Endodermal cell (in vitro differentiated cells): ENCODE data around the gene SPINT1. TPM values are rescaled to one million over a fixed set of nuclear protein-coding genes. Genes with fewer than 3 reads are reported as not detected.

ENCODE experiments used
- DNase-seq: peaks from one replicate; pipeline ENCODE4 v3.0.0-alpha.2; 2017
- H3K27ac ChIP-seq: 2 replicates; pipeline ENCODE4 v1.5.1; 2013; ENCODE audit warnings: mild to moderate bottlenecking, low read depth, low read length, moderate library complexity
- H3K27me3 ChIP-seq: 2 replicates; pipeline ENCODE4 v1.6.1; 2013; ENCODE audit warnings: mild to moderate bottlenecking, low read length, moderate library complexity; ENCODE audit not compliant: insufficient read depth, control insufficient read depth, poor library complexity, severe bottlenecking
- H3K36me3 ChIP-seq: 2 replicates; pipeline ENCODE4 v1.7.0; 2013; ENCODE audit warnings: mild to moderate bottlenecking, low read length, moderate library complexity; ENCODE audit not compliant: control insufficient read depth, insufficient read depth
- H3K4me1 ChIP-seq: one replicate; pipeline ENCODE4 v1.7.0; 2013; ENCODE audit warnings: low read length; ENCODE audit not compliant: control insufficient read depth, insufficient read depth
- H3K4me3 ChIP-seq: 2 replicates; pipeline ENCODE4 v1.5.1; 2013; ENCODE audit warnings: mild to moderate bottlenecking, low read length, moderate library complexity
- H3K9ac ChIP-seq: 2 replicates; pipeline ENCODE4 v1.6.1; 2013; ENCODE audit warnings: mild to moderate bottlenecking, low read length, moderate library complexity; ENCODE audit not compliant: poor library complexity, severe bottlenecking; ENCODE audit errors: extremely low read depth
- H3K9me3 ChIP-seq: 2 replicates; pipeline ENCODE4 v1.6.1; 2013; ENCODE audit warnings: mild to moderate bottlenecking, low read length, moderate library complexity; ENCODE audit not compliant: control insufficient read depth
- H3K27ac Mint-ChIP-seq: 2 replicates; pipeline ENCODE4 v1.8.0; 2020; ENCODE audit warnings: mixed read lengths
- H3K27me3 Mint-ChIP-seq: 2 replicates; pipeline ENCODE4 v1.8.0; 2021; ENCODE audit warnings: mild to moderate bottlenecking, mixed read lengths; ENCODE audit not compliant: insufficient read depth
- H3K36me3 Mint-ChIP-seq: 2 replicates; pipeline ENCODE4 v1.8.0; 2020; ENCODE audit warnings: low read depth, mixed read lengths
- H3K4me1 Mint-ChIP-seq: 2 replicates; pipeline ENCODE4 v1.8.0; 2020; ENCODE audit warnings: mixed read lengths
- H3K4me3 Mint-ChIP-seq: 2 replicates; pipeline ENCODE4 v1.8.0; 2020; ENCODE audit warnings: mild to moderate bottlenecking, moderate library complexity, mixed read lengths
- H3K9me3 Mint-ChIP-seq: 2 replicates; pipeline ENCODE4 v1.8.0; 2020; ENCODE audit warnings: mild to moderate bottlenecking, mixed read lengths
- WGBS, 2 experiments: methylation state at CpG; one replicate each; pipeline versions ENCODE4 v1.1.5 to v1.1.7; 2013; ENCODE audit warnings: missing lambda C conversion rate in 2 of 2, mixed read lengths in 1 of 2; ENCODE audit not compliant: insufficient coverage in 1 of 2, insufficient read length in 1 of 2; 5-methylcytosine and 5-hydroxymethylcytosine counted together
- total RNA-seq, 2 donors: library from RNA; stranded (reverse); fragmentation: NEBNext Ultra II Directional in 1 of 2; extraction: Animal tissue kit (Norgen Biotek cat#: 25700) in 1 of 2; gene quantifications; 2 replicates in 1 of 2; 3 replicates in 1 of 2; pipeline ENCODE4 v1.2.1, GENCODE V29; 2021
- TF ChIP-seq, protein P1 (sequence below): fragments of 200-600 bp; sonication (generic); conservative IDR thresholded peaks from 2 replicates; pipeline ENCODE4 v1.5.0; 2021; ENCODE audit warnings: antibody characterized with exemption, mild to moderate bottlenecking

Gene SPINT1
- total RNA-seq, 2 donors from 2014 or later: 129 to 141 TPM

DNA sequence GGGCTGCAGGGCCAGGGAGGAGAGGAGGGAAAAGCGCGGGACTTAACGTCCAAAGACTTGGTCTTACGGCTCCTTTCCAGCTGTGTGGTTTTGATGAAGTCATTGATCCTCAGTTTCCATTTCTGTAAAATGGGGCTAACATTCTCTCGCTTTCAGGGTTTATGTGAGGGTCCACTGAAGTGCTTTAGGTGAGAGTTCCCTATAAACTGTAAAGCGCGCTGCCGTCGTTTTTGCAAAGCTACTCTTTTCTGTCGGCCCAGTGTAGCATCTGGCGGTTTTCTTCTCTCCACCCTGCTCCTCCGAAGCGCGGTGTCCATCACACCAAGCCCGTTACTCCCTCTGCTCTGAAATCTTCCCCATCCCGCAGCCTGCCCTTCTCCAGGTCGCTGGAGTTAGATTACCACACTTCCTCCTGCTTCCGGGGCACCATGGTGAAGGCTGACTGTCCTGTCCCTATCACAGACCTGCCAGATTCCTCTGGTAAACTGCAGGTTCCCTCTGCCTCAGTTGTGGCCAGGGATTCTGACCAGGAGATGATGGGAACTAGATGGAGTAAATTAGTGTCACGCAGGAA lies 35.9 kb upstream of the SPINT1 start:
- Histone ChIP-seq H3K4me1 (no peaks in the 10 kb centered on the region), H3K27ac (no peak overlapping the region)
- peaks cover 10% of the 10 kb centered on the region for H3K4me1 Mint-ChIP-seq

DNA sequence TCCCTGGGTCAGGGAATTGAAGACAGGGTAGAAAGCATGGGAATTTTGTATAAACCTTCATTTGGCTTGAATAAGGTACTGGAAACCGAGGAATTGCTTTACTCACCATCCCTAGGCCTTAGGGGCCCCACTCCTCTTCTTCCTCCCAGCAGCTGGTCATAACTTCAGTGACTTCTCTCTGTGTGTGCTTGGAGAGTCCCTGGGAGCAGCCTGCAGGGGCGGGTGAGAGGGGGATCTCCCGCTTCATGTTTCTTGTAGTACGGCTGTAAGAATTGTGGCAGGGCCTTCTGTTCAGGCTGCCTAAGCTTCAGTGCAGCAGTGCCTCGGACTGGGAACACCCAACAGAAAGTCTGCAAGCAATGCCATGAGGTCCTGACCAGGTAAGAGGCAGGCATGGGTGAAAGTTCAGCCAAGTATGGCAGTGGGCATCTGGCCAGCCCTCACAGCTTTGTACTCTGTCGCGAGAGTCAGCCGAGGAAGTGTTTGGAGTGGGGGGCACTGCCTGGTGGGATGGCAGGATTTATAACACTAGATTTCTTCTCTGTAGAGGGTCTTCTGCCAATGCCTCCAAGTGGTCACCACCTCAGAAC lies 34.9 kb upstream of the SPINT1 start:
- Mint-ChIP-seq H3K9me3 (no peaks in the 10 kb centered on the region), H3K27me3 (no peaks in the 10 kb centered on the region), H3K4me1 (peaks cover 10% of the 10 kb centered on the region), H3K4me3 (peak overlapping the region; percentile 92), H3K27ac (no peak overlapping the region), H3K36me3 (peaks cover 13% of the 10 kb centered on the region)
- Histone ChIP-seq H3K4me1 (no peaks in the 10 kb centered on the region), H3K27ac (no peak overlapping the region), H3K36me3 (no peaks in the 10 kb centered on the region), H3K4me3 (no peak overlapping the region), H3K9me3 (no peaks in the 10 kb centered on the region), H3K9ac (no peak overlapping the region), H3K27me3 (no peaks in the 10 kb centered on the region)
- no peak for DNase-seq
- TF ChIP-seq, protein P1, sequence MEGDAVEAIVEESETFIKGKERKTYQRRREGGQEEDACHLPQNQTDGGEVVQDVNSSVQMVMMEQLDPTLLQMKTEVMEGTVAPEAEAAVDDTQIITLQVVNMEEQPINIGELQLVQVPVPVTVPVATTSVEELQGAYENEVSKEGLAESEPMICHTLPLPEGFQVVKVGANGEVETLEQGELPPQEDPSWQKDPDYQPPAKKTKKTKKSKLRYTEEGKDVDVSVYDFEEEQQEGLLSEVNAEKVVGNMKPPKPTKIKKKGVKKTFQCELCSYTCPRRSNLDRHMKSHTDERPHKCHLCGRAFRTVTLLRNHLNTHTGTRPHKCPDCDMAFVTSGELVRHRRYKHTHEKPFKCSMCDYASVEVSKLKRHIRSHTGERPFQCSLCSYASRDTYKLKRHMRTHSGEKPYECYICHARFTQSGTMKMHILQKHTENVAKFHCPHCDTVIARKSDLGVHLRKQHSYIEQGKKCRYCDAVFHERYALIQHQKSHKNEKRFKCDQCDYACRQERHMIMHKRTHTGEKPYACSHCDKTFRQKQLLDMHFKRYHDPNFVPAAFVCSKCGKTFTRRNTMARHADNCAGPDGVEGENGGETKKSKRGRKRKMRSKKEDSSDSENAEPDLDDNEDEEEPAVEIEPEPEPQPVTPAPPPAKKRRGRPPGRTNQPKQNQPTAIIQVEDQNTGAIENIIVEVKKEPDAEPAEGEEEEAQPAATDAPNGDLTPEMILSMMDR: no peak
- 86 to 93% methylated on average over 3 to 8 of the region's 8 CpGs for WGBS, 2 experiments

More for the DNA sequence above, 35.9 kb upstream of the SPINT1 start:
- Mint-ChIP-seq H3K36me3 (peaks cover 9% of the 10 kb centered on the region), H3K9me3 (no peaks in the 10 kb centered on the region), H3K27me3 (no peaks in the 10 kb centered on the region), H3K4me3 (peak overlapping the region; percentile 92), H3K27ac (peak overlapping the region; percentile 84)
- H3K4me3 ChIP-seq: peak overlapping the region; percentile 99
- H3K9me3 ChIP-seq: no peaks in the 10 kb centered on the region
- DNase-seq: no peak
- peak overlapping the region; percentile 48 for H3K9ac ChIP-seq
- TF ChIP-seq, protein P1: no peak
- no peaks in the 10 kb centered on the region for H3K36me3 ChIP-seq
- H3K27me3 ChIP-seq: no peaks in the 10 kb centered on the region
- 59 to 64% methylated on average over 14 to 19 of the region's 19 CpGs for WGBS, 2 experiments

DNA sequence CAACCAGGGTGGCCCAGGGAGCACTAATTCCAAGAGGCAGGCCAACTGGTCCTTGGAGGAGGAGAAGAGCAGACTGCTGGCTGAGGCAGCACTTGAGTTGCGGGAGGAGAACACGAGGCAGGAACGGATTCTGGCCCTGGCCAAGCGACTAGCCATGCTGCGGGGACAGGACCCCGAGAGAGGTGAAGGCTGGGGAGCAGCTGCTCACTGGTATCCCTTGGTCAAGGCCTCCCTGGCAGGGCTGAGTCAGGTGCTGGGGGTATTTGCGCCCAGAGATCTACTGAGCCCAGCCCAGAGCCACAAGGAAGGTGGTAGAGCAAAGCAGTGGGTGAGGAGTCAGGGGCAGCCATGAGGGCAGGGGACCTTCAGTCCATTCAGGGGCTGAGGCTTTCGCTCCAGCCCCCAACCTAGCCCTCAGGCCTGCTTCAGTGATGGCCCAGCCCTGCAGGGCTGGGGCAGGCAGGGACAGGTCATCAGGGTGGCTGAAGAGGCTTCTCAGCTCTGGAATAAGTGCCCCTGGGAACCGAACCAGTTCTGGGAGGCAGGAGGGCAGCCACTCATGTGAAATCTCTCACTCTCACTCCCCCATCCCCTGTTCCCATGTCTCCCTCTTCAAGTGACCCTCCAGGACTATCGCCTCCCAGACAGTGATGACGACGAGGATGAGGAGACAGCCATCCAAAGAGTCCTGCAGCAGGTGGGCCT lies 31.0 kb upstream of the SPINT1 start:
- Histone ChIP-seq H3K4me3 (no peak overlapping the region), H3K9me3 (no peaks in the 10 kb centered on the region), H3K36me3 (no peaks in the 10 kb centered on the region), H3K27ac (no peak overlapping the region), H3K4me1 (no peaks in the 10 kb centered on the region), H3K9ac (no peak overlapping the region), H3K27me3 (no peaks in the 10 kb centered on the region)
- TF ChIP-seq, protein P1: no peak
- peaks cover 4% of the 10 kb centered on the region for H3K4me1 Mint-ChIP-seq
- H3K4me3 Mint-ChIP-seq: no peak overlapping the region
- WGBS, 2 experiments: 96 to 100% methylated on average over 7 to 12 of the region's 12 CpGs
- H3K27me3 Mint-ChIP-seq: no peaks in the 10 kb centered on the region
- H3K36me3 Mint-ChIP-seq: peaks cover 23% of the 10 kb centered on the region
- no peaks in the 10 kb centered on the region for H3K9me3 Mint-ChIP-seq
- DNase-seq: no peak
- peak overlapping the region; percentile 58 for H3K27ac Mint-ChIP-seq
